Measurements from ENCODE around the gene TUBB2B. TPM values are rescaled to one million over a fixed set of nuclear protein-coding genes. Genes with fewer than 3 reads are reported as not detected.
A peak's percentile ranks its signal among the peaks of the same experiment; 100 is the strongest.

Gene TUBB2B
- total and polyA plus RNA-seq, 8 donors = 1.9 to 17.6 (median 5.3) TPM

DNA sequence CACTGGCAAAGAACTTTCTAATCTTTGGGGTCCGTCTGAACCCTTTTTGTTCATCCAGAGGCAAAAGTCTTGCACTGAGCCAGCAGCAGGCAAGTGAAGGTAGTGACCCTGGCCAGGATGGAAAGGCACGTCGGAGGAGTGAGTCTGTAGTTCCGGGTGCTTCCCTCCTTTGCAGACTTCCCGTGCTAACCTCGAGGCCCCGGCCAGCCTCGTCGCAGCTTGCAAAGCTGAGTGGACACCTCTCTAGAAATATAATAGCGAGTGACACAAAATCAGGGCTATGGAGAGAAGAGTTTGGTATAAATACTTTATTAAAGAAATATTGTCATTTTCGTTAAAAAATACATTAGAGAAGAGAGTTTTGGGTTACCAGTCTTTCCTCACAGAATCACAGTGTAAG is 41.2 kb upstream of the TUBB2B start:
- H3K4me3 ChIP-seq = no peak overlapping the region
- no peaks in the 10 kb centered on the region for H3K4me1 ChIP-seq
- H3K27ac ChIP-seq = no peak overlapping the region
- intact Hi-C loops (cut with DNase I) = no loop called here
- ATAC-seq (no peak), DNase-seq (peak in 1 of 6 donors; percentile 46), FAIRE-seq (no peak)
- no peaks in the 10 kb centered on the region for H3K9me3 ChIP-seq
- no peaks in the 10 kb centered on the region for H3K27me3 ChIP-seq
- peaks cover 0 to 37% (median 4%) of the 10 kb centered on the region in 3 donors for H3K36me3 ChIP-seq
- 78 to 81% methylated on average over 11 of the region's 11 CpGs for WGBS, 2 donors
- TF ChIP-seq, protein P1, sequence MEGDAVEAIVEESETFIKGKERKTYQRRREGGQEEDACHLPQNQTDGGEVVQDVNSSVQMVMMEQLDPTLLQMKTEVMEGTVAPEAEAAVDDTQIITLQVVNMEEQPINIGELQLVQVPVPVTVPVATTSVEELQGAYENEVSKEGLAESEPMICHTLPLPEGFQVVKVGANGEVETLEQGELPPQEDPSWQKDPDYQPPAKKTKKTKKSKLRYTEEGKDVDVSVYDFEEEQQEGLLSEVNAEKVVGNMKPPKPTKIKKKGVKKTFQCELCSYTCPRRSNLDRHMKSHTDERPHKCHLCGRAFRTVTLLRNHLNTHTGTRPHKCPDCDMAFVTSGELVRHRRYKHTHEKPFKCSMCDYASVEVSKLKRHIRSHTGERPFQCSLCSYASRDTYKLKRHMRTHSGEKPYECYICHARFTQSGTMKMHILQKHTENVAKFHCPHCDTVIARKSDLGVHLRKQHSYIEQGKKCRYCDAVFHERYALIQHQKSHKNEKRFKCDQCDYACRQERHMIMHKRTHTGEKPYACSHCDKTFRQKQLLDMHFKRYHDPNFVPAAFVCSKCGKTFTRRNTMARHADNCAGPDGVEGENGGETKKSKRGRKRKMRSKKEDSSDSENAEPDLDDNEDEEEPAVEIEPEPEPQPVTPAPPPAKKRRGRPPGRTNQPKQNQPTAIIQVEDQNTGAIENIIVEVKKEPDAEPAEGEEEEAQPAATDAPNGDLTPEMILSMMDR (IDR thresholded peaks at IDR 0.05) = no peak

DNA sequence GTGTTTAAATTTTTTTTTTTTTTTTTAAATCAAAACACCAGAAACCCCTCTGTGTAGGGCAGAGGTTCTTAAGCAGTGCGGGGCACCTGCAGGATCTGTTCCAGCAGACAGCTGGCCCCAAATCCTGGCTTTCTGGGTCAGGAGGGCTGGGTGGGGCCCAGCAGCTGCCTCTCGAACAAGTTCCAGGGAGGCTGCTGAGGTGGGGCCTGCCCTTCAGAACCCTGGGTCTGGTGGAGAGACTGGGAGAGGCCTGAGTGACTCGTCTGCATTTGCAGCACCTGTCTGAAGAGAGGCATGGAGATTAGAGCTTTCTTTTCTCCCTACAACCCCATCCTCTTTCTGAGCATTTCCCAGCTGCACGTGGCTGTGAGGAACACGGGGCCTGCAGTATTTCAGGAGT is 39.7 kb upstream of the TUBB2B start:
- no peak for DNase-seq
- FAIRE-seq = no peak
- intact Hi-C loops (cut with DNase I) = no loop called here
- TF ChIP-seq, protein P1 (IDR thresholded peaks at IDR 0.05) = no peak
- peaks cover 0 to 3% (median 0%) of the 10 kb centered on the region in 3 donors for H3K4me1 ChIP-seq
- WGBS, 2 donors = 73 to 75% methylated on average over 5 of the region's 5 CpGs
- no peaks in the 10 kb centered on the region for H3K27me3 ChIP-seq
- no peak for ATAC-seq
- peaks cover 0 to 26% (median 5%) of the 10 kb centered on the region in 3 donors for H3K36me3 ChIP-seq
- no peak overlapping the region for H3K27ac ChIP-seq
- no peak overlapping the region for H3K4me3 ChIP-seq
- no peaks in the 10 kb centered on the region for H3K9me3 ChIP-seq

DNA sequence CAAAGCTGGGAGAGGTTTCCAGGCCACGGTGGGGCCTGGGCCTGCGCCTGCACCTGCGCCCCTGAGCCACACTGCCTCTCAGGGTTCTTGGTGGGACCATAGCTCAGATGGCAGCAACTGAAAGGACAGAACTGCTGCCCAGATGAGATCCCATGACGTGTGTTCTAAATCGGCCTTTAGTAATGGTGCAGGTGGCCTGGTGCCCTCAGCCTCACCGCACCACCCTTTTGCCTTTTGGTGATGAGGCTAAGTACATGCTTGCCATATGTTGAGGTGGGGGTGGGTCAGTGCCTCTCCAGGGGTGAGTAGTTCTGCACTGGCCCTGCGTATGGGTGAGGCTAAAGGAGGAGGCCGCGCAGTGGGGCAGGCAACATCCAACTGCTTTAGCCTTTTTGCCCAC is 38.7 kb upstream of the TUBB2B start:
- H3K9me3 ChIP-seq = no peaks in the 10 kb centered on the region
- no peak overlapping the region for H3K27ac ChIP-seq
- peaks cover 0 to 5% (median 0%) of the 10 kb centered on the region in 3 donors for H3K4me1 ChIP-seq
- intact Hi-C loops (cut with DNase I) = no loop called here
- DNase-seq (no peak), ATAC-seq (no peak), FAIRE-seq (no peak)
- 54 to 57% methylated on average over 9 of the region's 9 CpGs for WGBS, 2 donors
- H3K4me3 ChIP-seq = no peak overlapping the region
- H3K36me3 ChIP-seq = peaks cover 0 to 16% (median 5%) of the 10 kb centered on the region in 3 donors
- TF ChIP-seq, protein P1 (IDR thresholded peaks at IDR 0.05) = no peak
- H3K27me3 ChIP-seq = no peaks in the 10 kb centered on the region

DNA sequence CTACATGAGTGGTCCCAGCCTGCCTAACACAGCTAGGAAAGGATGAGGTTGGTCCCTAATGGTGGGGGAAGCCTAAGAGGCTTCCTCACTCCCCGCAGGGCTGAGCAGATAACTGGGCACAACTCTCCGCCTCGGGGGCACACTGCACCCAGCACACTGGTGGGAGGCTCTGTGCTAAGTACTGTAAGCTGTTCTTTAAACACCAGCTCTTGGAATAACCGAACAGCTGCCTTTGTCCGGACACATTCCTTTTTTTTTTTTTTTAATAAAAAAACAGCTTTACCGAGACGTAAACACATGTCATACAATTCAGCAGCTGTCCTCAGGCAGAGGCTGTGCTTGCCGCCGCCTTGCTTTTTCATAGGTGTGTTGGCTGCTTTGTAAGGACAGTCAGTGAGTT is 38.2 kb upstream of the TUBB2B start:
- peaks cover 0 to 10% (median 2%) of the 10 kb centered on the region in 3 donors for H3K4me1 ChIP-seq
- 67 to 71% methylated on average over 9 of the region's 9 CpGs for WGBS, 2 donors
- no peak for FAIRE-seq
- DNase-seq = no peak
- intact Hi-C loops (cut with DNase I) = no loop called here
- no peak overlapping the region for H3K4me3 ChIP-seq
- H3K27ac ChIP-seq = no peak overlapping the region
- no peaks in the 10 kb centered on the region for H3K27me3 ChIP-seq
- H3K36me3 ChIP-seq = peaks cover 0 to 16% (median 5%) of the 10 kb centered on the region in 3 donors
- TF ChIP-seq, protein P1 (IDR thresholded peaks at IDR 0.05) = no peak
- no peaks in the 10 kb centered on the region for H3K9me3 ChIP-seq
- no peak for ATAC-seq

DNA sequence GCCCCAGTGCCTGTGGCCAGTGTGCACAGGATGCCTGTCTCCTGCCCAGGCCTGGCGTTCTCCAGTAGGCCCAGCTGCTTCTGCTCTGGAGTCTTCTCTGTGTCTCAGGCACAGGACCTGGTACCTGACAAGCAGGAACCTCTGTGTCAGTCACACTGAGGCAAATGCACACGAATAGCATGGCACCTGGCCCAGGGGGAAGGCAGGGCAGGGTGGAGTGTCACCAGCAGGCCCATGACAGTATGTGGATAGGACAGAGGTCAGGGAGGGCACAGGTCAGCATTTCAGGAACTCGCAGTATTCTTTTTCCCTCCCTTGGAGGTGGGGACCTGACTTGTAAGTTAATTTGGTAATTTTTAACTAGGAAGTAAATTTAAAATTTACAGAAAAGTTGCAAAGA is 36.9 kb upstream of the TUBB2B start:
- Histone ChIP-seq H3K4me3 (no peak overlapping the region), H3K27ac (no peak overlapping the region), H3K9me3 (no peaks in the 10 kb centered on the region), H3K4me1 (peaks cover 0 to 16% (median 7%) of the 10 kb centered on the region in 3 donors), H3K36me3 (peaks cover 0 to 12% (median 5%) of the 10 kb centered on the region in 3 donors), H3K27me3 (no peaks in the 10 kb centered on the region)
- ATAC-seq (no peak), FAIRE-seq (no peak), DNase-seq (no peak)
- 63 to 72% methylated on average over 3 of the region's 3 CpGs for WGBS, 2 donors
- TF ChIP-seq, protein P1 (IDR thresholded peaks at IDR 0.05) = no peak
- intact Hi-C loops (cut with DNase I) = no loop called here

All from pancreas (tissue), 10 donors.